Measurements from ENCODE around the gene WHAMM.
"Not testable (repeated sequence)": the region's sequence is repeated elsewhere in the genome, so short reads cannot be mapped to it uniquely, and the experiment has no call there.

The WHAMM gene, protein sequence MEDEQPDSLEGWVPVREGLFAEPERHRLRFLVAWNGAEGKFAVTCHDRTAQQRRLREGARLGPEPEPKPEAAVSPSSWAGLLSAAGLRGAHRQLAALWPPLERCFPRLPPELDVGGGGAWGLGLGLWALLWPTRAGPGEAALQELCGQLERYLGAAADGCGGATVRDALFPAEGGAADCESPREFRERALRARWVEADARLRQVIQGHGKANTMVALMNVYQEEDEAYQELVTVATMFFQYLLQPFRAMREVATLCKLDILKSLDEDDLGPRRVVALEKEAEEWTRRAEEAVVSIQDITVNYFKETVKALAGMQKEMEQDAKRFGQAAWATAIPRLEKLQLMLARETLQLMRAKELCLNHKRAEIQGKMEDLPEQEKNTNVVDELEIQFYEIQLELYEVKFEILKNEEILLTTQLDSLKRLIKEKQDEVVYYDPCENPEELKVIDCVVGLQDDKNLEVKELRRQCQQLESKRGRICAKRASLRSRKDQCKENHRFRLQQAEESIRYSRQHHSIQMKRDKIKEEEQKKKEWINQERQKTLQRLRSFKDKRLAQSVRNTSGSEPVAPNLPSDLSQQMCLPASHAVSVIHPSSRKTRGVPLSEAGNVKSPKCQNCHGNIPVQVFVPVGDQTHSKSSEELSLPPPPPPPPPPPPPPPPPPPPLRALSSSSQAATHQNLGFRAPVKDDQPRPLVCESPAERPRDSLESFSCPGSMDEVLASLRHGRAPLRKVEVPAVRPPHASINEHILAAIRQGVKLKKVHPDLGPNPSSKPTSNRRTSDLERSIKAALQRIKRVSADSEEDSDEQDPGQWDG

DNA sequence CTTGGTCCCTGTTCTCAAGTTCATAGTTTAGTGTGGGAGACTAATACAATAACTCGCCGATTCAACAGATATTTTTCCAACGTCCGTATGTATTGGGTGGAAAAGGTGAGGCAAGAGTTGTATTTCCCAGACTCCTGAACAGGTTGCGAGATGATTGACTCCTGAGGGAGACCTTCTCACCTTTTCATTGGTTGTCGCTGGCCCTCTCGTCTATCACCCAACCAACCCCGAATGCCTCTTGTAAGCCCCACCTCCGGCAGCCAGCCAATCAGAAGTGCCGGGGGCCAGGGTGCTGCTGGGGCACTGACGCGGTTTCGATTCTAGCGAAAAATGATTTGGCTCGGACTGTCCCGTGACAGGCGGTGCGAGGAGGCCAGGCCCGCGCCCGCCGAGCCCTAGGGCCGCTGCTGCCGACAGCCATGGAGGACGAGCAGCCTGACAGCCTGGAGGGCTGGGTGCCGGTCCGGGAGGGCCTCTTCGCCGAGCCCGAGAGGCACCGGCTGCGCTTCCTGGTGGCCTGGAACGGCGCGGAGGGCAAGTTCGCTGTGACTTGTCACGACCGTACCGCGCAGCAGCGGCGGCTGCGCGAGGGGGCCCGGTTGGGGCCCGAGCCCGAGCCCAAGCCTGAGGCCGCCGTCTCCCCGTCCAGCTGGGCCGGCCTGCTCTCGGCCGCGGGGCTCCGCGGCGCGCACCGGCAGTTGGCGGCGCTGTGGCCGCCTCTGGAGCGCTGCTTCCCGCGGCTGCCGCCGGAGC lies at the start of gene WHAMM:
TSS of gene WHAMM (plus strand) at position 321 of the 753 bp plus-strand sequence. CDS start at position 420, 99 bp downstream.
- DNase-seq (ENCODE audit: low spot score) = peak; percentile 91
- TF ChIP-seq, protein P1, sequence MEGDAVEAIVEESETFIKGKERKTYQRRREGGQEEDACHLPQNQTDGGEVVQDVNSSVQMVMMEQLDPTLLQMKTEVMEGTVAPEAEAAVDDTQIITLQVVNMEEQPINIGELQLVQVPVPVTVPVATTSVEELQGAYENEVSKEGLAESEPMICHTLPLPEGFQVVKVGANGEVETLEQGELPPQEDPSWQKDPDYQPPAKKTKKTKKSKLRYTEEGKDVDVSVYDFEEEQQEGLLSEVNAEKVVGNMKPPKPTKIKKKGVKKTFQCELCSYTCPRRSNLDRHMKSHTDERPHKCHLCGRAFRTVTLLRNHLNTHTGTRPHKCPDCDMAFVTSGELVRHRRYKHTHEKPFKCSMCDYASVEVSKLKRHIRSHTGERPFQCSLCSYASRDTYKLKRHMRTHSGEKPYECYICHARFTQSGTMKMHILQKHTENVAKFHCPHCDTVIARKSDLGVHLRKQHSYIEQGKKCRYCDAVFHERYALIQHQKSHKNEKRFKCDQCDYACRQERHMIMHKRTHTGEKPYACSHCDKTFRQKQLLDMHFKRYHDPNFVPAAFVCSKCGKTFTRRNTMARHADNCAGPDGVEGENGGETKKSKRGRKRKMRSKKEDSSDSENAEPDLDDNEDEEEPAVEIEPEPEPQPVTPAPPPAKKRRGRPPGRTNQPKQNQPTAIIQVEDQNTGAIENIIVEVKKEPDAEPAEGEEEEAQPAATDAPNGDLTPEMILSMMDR (IDR thresholded peaks at IDR 0.05; ENCODE audit: borderline replicate concordance, control extremely low read depth, extremely low read depth, insufficient read depth, missing control alignments) = peak; percentile 47
- in situ Hi-C loops (cut with MboI; ENCODE audit: low sequenced_read_pairs, unreplicated experiment) = no loop called here

DNA sequence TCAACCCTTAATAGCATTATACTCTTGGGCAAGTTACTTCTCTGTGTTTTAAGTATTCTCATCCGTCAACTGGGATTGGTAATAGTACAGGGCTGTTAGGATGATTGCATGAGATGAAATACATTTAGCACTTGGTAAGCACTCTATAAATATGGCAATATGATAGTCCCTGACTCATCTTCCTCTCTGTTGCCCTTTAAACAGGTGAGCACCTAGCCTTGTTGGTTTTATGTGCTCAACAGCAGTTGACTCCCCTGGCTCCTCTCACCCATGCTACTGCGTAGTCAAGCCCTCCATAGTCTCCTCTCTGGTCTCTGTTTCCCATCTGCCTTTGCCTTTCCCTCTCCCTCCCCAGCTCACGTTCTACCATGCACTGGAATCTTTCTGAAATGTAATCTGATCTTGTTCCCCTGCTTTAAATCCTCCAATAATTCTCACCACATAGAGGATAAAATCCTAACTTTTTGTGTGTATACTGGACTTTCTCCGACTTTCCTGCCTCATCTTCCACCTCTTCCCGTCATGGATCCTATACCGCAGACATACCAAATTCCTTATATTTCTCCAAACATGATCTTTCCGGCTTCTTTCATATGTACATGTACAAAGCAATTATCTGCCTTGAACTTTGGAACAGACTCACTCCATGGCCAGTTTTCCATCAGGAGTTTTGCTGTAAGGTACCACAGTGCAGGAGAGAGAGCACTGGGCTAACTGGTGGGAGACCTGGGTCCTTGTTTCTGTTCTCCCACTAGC lies 45.9 kb upstream of the WHAMM start:
- TF ChIP-seq, protein P1 (IDR thresholded peaks at IDR 0.05; ENCODE audit: borderline replicate concordance, control extremely low read depth, extremely low read depth, insufficient read depth, missing control alignments) = no peak
- in situ Hi-C loops (cut with MboI; ENCODE audit: low sequenced_read_pairs, unreplicated experiment) = no loop called here
- DNase-seq (ENCODE audit: low spot score) = no peak

DNA sequence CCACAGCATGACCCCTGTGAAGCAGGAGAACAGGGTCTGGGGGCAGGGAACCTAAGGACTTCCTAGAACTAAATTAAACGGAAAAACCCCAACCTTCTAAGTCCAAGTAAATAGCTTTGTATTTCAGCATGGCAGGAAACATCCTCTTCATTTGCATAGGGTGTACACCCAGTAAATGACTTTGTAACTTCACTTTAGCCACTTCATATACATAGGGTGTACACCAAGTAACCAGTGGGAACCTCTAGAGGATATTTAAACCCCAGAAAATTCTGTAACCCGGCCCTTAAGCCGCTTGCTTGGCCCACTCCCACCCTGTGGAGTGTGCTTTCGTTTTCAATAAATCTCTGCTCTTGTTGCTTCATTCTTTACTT lies 45.3 kb upstream of the WHAMM start:
- in situ Hi-C loops (cut with MboI; ENCODE audit: low sequenced_read_pairs, unreplicated experiment) = no loop called here
- TF ChIP-seq, protein P1 (IDR thresholded peaks at IDR 0.05; ENCODE audit: borderline replicate concordance, control extremely low read depth, extremely low read depth, insufficient read depth, missing control alignments) = no peak
- no peak for DNase-seq (ENCODE audit: low spot score)

DNA sequence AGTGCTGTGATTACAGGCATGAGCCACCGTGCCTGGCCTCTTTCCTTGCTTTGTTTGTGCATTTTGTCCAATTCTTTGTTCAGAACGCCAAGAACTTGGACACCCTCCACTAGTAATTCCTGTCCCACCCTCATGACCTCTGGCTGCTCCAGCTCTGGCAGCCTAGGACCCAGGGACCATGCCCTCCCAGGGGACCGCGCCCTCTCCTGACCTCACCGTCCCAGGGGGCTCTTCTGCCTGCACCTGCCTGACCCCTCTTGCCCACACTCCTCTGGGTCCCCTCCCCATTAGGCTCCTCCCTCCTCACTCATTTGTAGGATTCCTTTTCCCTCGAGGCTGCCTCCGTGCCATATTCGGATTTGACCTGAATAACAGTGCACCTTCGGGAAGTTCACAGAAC lies 44.7 kb upstream of the WHAMM start:
- in situ Hi-C loops (cut with MboI; ENCODE audit: low sequenced_read_pairs, unreplicated experiment) = no loop called here
- TF ChIP-seq, protein P1 (IDR thresholded peaks at IDR 0.05; ENCODE audit: borderline replicate concordance, control extremely low read depth, extremely low read depth, insufficient read depth, missing control alignments) = no peak
- no peak for DNase-seq (ENCODE audit: low spot score)

DNA sequence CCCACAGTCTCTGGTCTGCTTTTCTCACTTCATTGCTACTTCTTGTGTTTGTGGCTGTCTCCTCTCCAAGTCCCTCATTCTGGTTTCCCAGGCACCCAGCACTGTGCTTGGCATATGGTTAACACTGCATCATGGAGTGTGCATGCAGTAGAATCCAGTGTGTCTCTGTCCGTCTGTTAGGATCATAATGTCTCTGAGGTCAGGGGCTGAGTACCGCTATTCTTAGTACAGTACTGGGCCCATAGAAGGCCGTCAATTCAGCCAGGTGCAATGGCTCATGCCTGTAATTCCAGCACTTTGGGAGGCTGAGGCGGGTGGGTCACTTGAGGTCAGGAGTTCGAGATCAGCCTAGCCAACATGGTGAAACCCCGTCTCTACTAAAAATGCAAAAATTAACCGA lies 43.2 kb upstream of the WHAMM start:
- in situ Hi-C loops (cut with MboI; ENCODE audit: low sequenced_read_pairs, unreplicated experiment); DNase-seq (ENCODE audit: low spot score): not testable (repeated sequence)

DNA sequence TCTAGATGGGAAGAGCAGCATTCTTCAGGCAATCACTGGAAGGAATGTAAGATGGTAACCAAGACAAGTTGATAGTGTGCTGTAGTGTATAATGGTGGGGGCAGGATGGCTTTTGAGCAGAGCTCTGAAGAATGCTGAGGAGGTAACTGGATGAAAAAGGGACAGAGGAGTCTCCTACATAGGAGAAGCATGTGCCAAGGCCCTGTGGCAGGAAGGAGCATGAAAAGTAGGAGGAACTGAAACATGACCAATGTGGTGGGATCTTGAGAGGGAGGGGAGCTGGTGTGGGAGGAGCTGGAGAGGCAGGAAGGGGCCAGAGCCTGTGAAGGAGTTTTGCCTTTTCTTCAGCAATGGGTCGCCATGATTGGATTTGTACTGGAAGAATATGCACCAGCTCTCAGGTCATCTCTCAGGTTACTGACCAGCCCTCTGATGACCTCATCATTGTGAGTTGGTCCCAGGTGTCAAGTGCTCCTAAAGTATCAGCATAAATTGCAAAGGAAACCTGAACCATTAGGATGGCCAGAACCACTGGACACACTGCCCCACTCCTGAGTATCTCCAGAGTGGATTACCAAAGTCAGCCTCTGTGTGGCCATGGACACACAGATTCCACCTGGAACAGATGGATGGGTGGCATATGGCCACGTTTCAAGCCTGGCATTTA lies 42.1 kb upstream of the WHAMM start:
- no peak for DNase-seq (ENCODE audit: low spot score)
- TF ChIP-seq, protein P1 (IDR thresholded peaks at IDR 0.05; ENCODE audit: borderline replicate concordance, control extremely low read depth, extremely low read depth, insufficient read depth, missing control alignments) = no peak
- in situ Hi-C loops (cut with MboI; ENCODE audit: low sequenced_read_pairs, unreplicated experiment) = no loop called here

Measured in GM13976 (cell line).